Stimulated activated CD8-positive, alpha-beta memory T cell treated with anti-CD3 and anti-CD28 coated beads, Interleukin-4, amount 100 ng/mL, for 1 hour (primary cell): ENCODE measurements around the gene ACIN1.

Experiments used
- DNase-seq, 2 donors: peaks; one replicate each; pipeline ENCODE4 v3.0.0-alpha.2; 2020; ENCODE audit warnings: low read depth in 2 of 2, low spot score in 1 of 2

Gene ACIN1

DNA sequence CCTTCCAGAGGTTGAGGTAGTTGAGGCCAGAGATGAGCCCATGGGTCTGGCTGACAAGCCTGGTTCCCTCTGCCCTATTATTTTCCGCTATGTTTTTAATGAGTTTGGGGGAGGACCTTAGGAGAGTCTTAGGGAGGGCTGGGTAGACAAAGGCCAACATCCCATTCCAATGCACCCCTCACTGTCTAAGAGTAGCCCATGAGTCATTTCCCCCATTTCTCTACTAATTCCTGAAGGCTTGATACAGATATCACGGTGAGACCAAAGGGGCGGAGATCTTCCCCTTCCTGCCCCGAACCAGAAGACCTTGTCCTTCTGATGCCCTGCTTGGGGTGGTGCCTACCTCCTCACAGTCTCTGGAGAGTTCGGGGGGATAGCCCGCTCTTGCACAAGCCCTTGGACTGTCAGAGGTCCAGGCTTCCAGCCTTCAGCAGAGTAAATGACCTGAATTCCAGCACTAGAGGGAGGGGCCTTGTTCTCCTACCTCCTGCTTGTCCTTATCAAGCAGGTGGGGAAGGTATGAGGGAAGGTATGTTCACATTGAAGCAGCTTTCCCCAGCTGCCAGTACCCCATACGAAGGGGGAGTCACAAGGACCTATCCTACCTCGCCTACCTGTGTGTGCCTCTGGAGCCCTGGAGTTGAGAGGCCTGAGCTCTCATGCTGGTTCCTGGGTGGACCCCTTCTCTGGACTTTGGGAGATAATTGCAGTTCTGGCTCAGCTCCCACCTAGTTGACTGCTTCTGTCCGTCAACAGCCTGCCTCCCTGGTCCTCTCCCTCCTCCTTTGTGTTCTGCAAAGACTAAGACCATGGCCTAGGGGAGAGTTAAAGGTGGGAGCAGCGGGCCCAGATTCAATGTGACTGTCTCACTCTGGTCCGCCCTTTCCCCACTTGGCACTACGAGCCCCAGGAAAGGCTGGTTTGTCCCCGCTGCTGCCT lies 49.2 kb downstream of the ACIN1 start:
- no peak for DNase-seq

DNA sequence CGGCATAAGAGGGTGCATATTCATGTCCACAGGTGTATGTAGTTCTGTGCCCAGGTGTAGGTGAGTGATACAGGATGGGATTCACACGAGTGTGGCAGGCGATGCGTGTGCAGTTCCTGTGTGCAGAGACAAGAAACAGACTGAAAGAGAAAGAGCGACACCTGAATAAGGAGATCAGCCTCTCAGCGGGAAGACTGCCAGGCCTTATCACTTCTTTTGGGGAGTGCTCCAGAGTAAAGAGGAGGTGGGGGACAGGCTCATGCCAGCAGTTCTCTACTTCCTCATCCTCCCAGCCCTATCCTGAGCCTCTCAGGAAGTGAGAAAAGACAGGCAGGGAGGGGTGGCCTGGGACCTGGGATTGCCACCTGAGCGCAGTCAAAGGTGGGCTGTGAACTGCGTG lies 50.1 kb downstream of the ACIN1 start:
- DNase-seq: no peak

DNA sequence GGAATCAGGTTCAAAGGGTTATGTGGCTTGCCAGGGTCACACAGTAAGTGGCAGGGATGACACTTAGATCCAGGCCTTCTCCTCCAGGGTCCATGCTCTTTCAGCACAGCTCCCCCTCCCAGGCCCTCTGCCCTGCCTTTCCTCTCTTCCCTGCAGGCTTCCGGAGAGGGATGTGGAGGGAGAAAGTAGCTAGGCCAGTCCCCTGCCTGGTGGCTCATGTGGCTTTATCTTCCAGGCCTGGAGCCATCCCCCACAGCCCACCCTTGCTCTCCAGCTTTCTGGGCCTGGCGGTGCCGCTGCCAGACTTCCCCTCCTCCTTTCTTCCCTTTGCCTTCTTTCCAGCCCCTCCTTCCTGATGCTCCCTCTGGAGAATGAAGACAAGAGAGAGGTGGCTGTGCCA lies 51.2 kb downstream of the ACIN1 start:
- DNase-seq: no peak

DNA sequence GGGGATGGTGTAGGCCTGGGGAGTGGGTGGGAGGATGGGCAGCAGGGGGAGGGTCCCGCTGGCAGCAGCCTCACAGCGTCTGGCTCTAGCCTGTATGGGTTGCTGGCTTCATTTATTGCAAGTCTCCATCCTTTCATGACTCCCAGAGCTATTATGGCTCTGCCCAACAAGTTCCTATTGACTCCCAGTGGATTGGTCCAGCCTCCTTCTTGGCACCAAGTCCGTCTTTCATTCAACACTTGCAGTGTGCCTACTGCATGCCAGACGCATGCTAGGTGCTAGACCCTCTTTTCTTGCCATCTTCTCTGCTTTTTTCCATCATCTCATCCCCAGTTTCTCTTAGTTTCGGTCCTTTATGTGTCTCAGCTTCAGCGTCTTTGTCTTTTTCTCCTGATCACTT lies 51.8 kb downstream of the ACIN1 start:
- no peak for DNase-seq

DNA sequence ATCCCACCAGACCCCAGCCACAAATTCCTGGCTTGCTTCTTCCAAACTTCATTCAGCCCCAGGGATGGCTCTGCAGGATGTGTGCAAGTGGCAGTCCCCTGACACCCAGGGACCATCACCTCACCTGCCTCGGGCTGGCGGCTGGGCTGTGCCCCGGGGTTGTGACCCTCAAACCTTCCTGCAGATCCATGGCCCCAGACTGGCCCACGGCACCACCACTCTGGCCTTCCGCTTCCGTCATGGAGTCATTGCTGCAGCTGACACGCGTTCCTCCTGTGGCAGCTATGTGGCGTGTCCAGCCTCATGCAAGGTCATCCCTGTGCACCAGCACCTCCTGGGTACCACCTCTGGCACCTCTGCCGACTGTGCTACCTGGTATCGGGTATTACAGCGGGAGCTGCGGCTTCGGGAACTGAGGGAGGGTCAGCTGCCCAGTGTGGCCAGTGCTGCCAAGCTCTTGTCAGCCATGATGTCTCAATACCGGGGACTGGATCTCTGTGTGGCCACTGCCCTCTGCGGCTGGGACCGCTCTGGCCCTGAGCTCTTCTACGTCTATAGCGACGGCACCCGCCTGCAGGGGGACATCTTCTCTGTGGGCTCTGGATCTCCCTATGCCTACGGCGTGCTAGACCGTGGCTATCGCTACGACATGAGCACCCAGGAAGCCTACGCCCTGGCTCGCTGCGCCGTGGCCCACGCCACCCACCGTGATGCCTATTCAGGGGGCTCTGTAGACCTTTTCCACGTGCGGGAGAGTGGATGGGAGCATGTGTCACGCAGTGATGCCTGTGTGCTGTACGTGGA lies 52.6 kb downstream of the ACIN1 start, which contains the start of gene PSMB11:
PSMB11 (plus strand) TSS at position 51 of the 804 bp plus-strand sequence; CDS start at position 65, 14 bp downstream.
- DNase-seq: no peak

DNA sequence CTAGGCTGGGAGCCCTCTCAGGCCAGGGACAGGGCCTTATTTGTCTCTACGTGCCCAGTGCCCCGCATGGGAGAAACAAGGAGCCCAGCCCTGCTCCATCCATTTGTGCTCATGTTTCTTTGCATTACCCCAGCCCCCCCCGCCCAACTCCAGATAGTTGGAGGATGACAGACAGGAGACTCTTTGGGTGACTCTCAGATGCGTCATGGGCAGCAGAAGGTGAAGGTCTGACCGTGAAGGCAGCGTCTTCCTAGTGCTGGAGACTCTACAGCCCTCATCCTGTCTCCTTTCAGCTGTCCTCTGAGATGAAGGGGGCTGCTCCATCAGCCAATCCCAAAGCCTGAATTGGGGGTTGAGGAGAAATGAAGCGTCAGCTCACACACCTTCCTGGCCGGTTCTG lies 53.2 kb downstream of the ACIN1 start:
- DNase-seq: no peak

DNA sequence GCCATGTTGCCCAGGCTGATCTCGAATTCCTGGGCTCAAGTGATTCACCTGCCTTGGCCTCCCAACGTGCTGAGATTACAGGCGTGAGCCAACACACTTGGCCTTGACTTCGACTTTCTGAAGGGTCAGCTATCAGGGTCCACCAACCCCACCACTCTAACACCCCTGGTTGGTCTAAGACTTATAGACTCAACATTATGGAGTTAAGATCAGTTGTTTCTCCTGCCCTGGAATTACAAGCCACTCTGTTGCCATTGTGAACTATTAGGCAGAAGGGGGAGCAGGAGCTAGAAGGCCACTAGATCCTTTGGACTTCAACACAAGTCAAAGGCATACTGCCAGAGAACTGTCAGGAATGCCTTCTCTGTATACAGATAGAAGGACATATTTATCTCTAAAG lies 54.8 kb downstream of the ACIN1 start:
- DNase-seq: no peak

DNA sequence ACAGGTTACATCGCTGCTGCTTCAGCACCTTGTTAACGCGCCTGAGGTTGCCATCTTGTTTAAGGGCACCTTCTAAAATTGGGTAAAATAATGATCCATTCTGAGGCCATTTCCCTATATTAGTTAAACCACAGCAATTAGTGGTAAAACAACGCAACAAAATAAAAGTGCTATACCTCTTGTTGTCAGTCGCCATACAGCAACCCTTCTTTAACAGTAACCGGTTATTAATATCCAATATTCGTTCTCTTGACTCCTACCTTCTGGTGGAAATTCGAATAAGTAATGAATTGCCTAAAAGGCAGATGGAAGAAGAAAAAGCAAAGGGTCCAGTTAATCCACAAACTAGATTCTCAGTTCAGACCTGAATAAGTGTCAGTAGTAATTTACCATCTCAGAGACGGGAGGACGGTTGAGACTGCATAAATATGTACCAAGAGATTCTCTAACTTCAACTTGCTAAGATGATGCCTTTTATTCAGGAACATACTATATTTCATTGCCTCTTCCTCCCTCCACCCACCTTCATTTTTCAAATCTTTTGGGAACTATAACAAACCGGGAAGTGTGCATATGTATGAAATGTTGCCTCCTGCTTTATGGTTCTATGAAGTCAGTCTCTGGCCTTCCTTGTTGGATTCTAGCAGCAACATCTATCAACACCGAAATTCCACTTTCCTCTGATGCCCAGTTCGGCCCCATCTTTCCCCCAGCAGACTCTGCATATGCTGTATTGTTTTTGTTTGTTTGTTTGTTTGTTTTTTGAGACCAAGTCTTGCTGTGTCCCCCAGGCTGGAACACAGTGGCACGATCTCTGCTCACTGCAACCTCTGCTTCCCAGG lies 59.4 kb downstream of the ACIN1 start:
- DNase-seq: no peak

DNA sequence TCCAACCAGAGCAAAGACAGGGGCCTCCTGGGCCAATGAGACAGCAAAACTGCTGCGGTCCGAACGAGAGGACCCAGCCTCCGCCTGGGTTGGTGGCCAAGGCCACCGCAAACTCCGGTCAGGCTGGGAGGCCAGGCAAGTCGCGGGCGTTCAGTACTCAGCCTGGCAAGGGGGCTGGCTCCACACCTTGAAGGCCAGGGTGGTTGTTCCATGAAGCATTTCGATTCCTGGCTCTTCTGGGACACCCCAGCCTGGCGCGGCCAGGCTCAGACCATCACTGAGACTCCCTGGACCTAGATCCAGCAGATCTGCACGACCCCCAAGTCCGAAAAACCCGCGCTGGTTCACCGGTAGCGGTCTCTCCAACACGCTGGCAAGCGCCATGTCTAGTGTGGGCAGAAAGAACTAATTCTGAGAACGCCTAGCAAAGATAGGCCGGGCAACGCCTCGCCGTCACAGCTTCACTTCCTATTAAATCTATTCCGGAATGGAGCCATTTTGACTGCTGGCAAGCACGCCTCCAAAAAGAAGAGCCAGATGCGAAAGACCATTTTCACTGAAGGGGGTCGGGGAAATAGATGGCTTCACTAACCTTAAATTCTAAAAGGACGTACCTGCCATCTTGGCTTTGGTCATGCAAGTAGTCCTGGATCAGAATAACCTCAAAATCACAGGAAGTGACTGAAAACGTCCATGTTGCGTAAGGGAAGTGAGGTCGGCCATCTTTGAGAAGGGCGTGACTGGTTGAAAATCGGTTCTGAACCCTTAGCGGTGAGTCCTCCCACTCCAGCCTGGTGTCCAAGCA lies 60.2 kb downstream of the ACIN1 start, which contains the start of gene PSMB5:
PSMB5 (minus strand) TSS at position 403 of the 805 bp plus-strand sequence; CDS start at position 384, 19 bp downstream.
- DNase-seq: peak; percentile 49 to 76

DNA sequence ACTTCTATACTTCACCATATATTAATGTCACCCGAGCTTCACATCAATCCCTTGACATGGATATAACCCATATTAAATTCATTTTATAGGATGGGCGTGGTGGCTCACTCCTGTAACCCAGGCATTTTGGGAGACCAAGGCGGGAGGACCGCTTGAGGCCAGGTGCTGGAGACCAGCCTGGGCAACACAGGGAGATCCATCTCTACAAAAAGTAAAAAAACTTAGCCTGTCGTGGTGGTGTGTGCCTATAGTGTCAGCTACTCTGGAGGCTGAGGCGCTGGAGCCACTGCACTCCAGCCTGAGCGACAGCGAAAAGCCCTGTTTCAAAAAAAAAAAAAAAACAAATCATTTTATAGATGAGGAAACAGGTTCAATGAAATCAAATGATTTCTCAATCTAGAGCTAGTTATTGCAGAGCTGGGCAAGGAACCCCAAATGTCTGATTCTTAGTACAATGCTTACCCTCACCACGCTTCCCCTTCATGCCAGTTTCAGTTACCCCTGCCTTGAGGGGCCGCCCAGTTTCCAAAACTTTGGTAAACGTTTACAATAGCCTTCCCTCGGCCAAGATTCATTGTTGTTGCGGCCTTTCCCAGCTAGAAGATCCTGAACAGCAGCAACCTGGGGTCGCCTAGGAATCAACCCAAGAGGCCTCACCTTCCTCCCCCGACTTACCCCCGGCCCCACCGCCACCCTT lies 61.0 kb downstream of the ACIN1 start:
- DNase-seq: no peak

DNA sequence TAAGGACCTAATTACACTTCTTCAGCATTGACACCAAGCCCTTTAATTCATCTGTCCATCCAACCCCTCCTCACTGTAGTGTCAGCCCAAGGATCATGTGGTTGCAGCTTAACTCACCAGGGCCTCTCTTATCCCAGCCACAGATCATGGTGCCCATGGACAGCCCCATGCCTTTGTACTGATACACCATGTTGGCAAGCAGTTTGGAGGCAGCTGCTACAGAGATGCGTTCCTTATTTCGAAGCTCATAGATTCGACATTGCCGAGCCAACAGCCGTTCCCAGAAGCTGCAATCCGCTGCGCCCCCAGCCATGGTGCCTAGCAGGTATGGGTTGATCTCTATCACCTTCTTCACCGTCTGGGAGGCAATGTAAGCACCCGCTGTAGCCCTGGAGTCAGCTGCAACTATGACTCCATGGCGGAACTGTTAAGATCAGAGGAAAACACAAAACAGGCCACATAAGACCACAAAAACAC lies 61.6 kb downstream of the ACIN1 start:
- DNase-seq: no peak

DNA sequence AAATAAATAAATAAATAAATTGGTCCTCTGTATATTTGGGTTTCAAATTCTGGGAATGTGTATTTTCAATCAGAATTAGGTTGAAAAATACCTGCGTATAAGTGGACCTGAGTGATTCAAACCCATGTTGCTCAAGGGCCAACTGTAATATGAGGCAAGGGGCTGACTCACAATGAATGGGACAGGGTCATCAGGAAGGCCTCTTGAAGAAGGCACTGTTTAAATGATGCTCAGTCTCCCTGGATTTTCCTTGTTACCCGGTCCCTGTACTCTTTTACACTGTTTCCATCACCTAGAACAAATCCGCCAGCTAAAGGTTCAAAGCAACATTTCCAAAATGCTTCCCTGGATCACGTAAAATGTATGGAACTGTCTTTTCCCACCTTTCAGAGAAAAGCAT lies 64.0 kb downstream of the ACIN1 start:
- no peak for DNase-seq

DNA sequence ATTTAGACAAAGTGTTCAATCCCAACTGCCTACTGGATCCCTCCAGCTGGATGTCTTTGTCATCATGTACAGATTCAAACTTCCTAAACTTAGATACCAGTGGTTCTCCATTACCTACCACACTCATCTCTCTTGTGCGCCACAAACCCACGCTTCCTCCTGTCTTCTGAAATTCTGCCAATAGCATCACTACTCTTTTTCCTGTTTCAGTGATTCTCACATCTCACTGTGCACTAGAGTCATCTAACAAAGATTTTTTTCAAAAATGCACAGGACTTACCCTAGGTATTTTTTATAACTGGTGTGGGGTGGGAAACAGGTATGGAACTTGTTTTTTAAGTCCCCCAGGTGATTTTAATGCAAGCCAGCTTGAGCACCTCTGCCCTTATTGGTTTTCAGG lies 66.1 kb downstream of the ACIN1 start:
- DNase-seq: no peak

DNA sequence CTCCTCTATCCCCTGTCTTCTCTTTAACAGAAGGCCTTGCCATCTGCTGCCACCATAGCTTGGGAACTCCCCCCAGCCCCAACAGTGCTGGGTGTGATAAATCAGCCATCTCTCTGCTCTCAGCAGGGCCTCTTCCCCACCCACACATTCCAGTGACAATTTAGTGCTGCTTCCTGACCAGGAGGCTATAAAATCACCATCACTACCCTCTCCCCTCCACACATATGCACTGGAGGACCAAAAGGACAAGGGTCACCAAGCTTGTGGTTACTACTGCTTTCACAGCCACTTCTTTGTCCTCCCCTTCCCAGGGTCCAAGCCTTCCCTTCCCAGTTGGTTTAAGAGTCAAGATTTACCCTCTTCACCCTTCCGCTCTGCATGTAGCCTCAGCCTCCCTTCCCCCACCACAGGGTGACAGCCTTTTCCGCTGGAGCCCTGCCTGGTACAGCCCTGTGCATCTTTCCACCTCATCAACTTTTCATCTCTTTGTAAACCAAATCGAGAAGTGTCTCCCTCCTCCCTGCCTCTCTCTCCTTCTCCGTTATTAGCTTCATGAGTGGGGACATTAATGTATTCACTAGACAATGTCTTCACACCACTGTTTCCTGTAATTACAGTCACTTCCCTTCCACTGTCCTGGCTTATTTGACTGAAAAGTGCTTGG lies 69.7 kb downstream of the ACIN1 start:
- no peak for DNase-seq

DNA sequence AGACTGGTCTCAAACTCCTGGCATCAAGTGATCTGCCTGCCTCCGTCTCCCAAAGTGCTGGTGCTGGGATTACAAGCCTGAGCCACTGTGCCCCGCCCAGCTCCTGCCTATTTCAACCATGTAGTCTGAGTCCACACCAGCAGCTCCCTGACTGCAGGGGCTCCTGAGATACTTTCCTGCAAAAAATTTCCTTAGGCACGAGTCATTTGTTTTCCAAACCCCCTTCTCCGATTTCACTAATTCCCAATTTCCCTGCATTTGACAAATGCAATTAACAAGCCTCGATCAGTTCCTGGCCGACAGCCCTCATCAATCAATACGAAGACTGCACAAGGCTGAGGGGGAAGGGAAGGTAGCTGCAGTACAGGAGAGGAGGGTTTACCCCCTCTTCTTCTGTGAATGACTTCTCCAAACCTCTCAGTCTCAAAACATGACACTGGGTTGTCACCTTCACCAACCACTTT lies 70.3 kb downstream of the ACIN1 start:
- DNase-seq: no peak

DNA sequence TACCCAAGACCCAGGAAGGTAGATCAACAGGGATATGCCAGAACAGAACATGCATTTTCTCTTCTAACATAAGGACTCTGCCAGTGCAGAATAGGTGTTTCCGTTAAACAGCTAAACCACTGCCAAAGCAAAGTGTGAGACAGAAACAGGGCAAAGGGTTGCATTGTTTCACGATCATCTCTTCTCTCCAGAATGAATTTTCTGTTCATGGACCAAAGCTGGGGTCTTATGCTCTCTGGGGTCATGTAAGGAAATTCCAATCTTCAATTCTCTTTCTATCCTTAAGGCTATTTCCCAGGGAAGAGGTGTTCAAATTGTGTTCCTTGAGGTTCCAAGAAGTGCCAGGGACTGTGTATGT lies 71.2 kb downstream of the ACIN1 start:
- no peak for DNase-seq

DNA sequence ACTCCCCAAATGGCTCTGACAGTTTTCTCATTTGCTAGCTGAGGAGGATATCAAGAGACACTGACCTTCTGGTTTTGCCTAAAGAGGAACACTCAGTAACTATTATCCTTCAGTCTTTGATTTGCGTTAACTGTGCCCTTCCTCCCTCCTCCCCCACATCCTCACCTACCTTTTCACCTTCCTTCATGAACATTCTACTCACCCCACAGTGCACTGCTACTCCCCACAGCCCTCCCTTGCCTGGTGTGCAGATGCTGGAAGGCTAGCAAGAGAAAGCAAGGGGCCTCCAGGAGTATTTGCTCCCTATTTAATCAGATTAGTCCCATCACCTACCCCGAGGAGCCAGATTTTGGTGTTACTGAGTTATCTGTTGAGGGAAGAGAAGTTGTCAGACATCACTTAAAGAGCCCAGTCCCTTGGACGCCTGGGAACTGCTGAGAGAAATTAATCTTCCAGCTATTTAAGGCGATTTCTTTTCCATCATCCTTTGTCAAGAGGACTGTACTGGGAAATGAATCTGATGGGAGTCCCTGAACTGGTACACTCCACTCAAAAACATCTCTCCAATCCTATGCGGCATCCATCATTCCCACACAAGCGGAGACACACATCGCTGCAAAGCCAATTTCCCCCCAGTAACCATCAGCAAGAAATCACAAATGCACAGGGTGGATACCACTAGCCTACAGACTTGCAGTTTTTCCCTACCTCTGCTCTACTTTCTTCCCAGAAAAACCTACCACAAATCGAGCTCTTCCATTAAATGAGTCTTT lies 71.7 kb downstream of the ACIN1 start:
- DNase-seq: no peak

DNA sequence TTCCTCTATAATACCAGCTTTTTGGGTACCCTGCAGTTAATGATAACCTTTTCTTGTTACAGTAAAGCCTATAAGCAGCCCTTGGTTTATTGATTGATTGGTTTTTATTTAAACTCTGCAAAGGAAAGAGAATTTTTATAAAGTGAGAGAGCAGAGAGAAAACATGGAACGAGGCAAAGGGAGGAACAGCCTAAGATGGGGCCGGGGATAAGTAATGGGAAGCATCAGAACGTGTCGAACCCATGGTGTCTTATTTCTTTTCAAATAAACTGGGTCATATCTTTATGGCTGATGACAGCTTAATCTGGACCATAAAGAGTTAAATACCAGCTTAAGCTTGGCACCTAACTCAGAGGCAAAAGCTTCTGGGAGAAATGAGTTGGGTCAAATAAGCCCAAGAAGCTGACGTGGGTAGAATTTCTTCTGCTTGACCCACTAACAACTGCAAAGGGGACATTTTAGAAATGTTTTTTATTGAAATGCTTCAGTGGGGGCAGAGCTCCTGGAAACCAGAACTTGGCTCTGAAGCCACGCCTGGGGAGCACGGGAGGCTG lies 73.0 kb downstream of the ACIN1 start:
- DNase-seq: no peak
